Lung (tissue), 12 donors: ENCODE data around the gene BAD. TPM values are rescaled to one million over a fixed set of nuclear protein-coding genes. Genes with fewer than 3 reads are reported as not detected.
A peak's percentile ranks its signal among the peaks of the same experiment; 100 is the strongest.

Experiments used
- ATAC-seq: fragments of 200-7000 bp; cut with Tn5 transposase; one replicate; pipeline ENCODE4 v1.9.1; 2020; ENCODE audit warnings: moderate number of reproducible peaks; ENCODE audit not compliant: insufficient read depth, low FRiP score
- DNase-seq, 3 donors: peaks; one replicate each; pipeline ENCODE4 v3.0.0-alpha.2; 2013 to 2017
- H3K27ac ChIP-seq, 2 donors: one replicate each; pipeline ENCODE4 v1.5.1; 2013; ENCODE audit warnings: mild to moderate bottlenecking in 2 of 2, moderate library complexity in 2 of 2, control low read depth in 1 of 2, inconsistent platforms in 1 of 2, low read depth in 1 of 2, low read length in 1 of 2
- H3K27me3 ChIP-seq, 3 donors: one replicate each; pipeline ENCODE4 v1.5.1; 2013; ENCODE audit warnings: low read length in 2 of 3; ENCODE audit not compliant: control insufficient read depth in 3 of 3, insufficient read depth in 3 of 3
- H3K36me3 ChIP-seq, 4 donors: one replicate each; pipeline ENCODE4 v1.5.1; 2013; ENCODE audit warnings: low read length in 4 of 4, mild to moderate bottlenecking in 1 of 4, moderate library complexity in 1 of 4; ENCODE audit not compliant: control insufficient read depth in 4 of 4, insufficient read depth in 4 of 4
- H3K4me1 ChIP-seq, 5 donors: one replicate each; pipeline ENCODE4 v1.5.1; 2013; ENCODE audit warnings: low read length in 5 of 5, mild to moderate bottlenecking in 2 of 5, moderate library complexity in 1 of 5; ENCODE audit not compliant: control insufficient read depth in 5 of 5, insufficient read depth in 5 of 5
- H3K4me3 ChIP-seq: one replicate; pipeline ENCODE4 v1.5.1; 2013; ENCODE audit warnings: mild to moderate bottlenecking, control low read depth, moderate library complexity
- H3K9ac ChIP-seq, 2 donors: one replicate each; pipeline ENCODE4 v1.5.1; 2013; ENCODE audit warnings: low read length in 2 of 2, control low read depth in 1 of 2; ENCODE audit not compliant: insufficient read depth in 1 of 2
- H3K9me3 ChIP-seq, 4 donors: one replicate each; pipeline ENCODE4 v1.5.1; 2013; ENCODE audit warnings: low read length in 3 of 4, mild to moderate bottlenecking in 1 of 4, moderate library complexity in 1 of 4; ENCODE audit not compliant: control insufficient read depth in 4 of 4, insufficient read depth in 3 of 4
- CTCF ChIP-seq: IDR thresholded peaks from 2 replicates; pipeline ENCODE4 v1.5.1; 2012; ENCODE audit warnings: mild to moderate bottlenecking; ENCODE audit errors: control extremely low read depth, extremely low read depth
- WGBS, 2 donors: extraction: QIAGEN DNeasy Blood & Tissue Kit; methylation state at CpG; one replicate each; pipeline ENCODE4 v1.1.7; 2013; 5-methylcytosine and 5-hydroxymethylcytosine counted together
- polyA plus RNA-seq, 2 donors: library from polyadenylated mRNA; stranded (reverse); fragments of 200-250 nt; gene quantifications; one replicate each; pipeline ENCODE4 v1.2.1, GENCODE V29; 2013
- total RNA-seq, 2 donors: library from RNA; depleted of rRNA in 1 of 2; stranded (reverse); fragments of >200 nt in 1 of 2; gene quantifications; one replicate each; pipeline ENCODE4 v1.2.1, GENCODE V29; 2014 to 2021
- donor health status: control.
- donor health status: control.
- donor health status: Bipolar disorder and iron deficiency.
- donor health status: healthy.
- donor health status: DM: yes; HTN: yes; CAD: no.

The BAD gene
- total and polyA plus RNA-seq, 4 donors: 69.5 to 127 (median 75.5) TPM

- DNase-seq (peak; percentile 42 to 61 (median 56)), ATAC-seq (peak; percentile 1)
- peaks cover 0 to 13% (median 4%) of the 10 kb centered on the region in 5 donors for H3K4me1 ChIP-seq
- peak overlapping the region in 1 of 2 donors; percentile 71 for H3K9ac ChIP-seq
- WGBS, 2 donors: 1% methylated on average over 44 to 71 of the region's 71 CpGs
- peak overlapping the region; percentile 93 for H3K27ac ChIP-seq
- no peaks in the 10 kb centered on the region for H3K9me3 ChIP-seq
- H3K4me3 ChIP-seq: peak overlapping the region; percentile 60
- no peak for TF ChIP-seq CTCF
- peaks cover 0 to 11% (median 5%) of the 10 kb centered on the region in 3 donors for H3K27me3 ChIP-seq
- H3K36me3 ChIP-seq: no peaks in the 10 kb centered on the region
Observed at GRCh38 chr11:64305691-64306562, 21.5 kb upstream of the BAD start.

- Histone ChIP-seq H3K4me1 (peaks cover 0 to 18% (median 4%) of the 10 kb centered on the region in 5 donors), H3K4me3 (peak within 1 kb of the TSS; percentile 60), H3K9ac (peak within 1 kb of the TSS in 1 of 2 donors; percentile 71), H3K27ac (peak within 1 kb of the TSS; percentile 93 to 96), H3K9me3 (no peaks in the 10 kb centered on the region), H3K27me3 (peaks cover 0 to 18% (median 13%) of the 10 kb centered on the region in 3 donors), H3K36me3 (no peaks in the 10 kb centered on the region)
- DNase-seq: peak; percentile 98 to 99 (median 99)
- 0 to 1% methylated on average over 54 to 81 of the region's 81 CpGs for WGBS, 2 donors
- peak; percentile 92 for ATAC-seq
- no peak for TF ChIP-seq CTCF
Observed at GRCh38 chr11:64305075-64305690, 20.7 kb upstream of the BAD start, which contains the start of gene ESRRA. Gene ESRRA, plus strand, starts transcription at chr11:64305524. Its CDS starts 1,656 bp downstream, at chr11:64307180.

GRCh38 chr11:64304316-64305072 is 20.0 kb upstream of the BAD start:
- TF ChIP-seq CTCF: peak; percentile 76
- ATAC-seq (peak; percentile 33), DNase-seq (peak; percentile 87 to 90 (median 90))
- Histone ChIP-seq H3K4me1 (peaks cover 0 to 24% (median 7%) of the 10 kb centered on the region in 5 donors), H3K27ac (peak overlapping the region; percentile 87 to 96), H3K4me3 (peak overlapping the region; percentile 29), H3K27me3 (peaks cover 0 to 25% (median 19%) of the 10 kb centered on the region in 3 donors), H3K9ac (peak overlapping the region in 1 of 2 donors; percentile 66), H3K9me3 (no peaks in the 10 kb centered on the region), H3K36me3 (no peaks in the 10 kb centered on the region)
- WGBS, 2 donors: 0 to 1% methylated on average over 44 to 46 of the region's 46 CpGs
